Endothelial cell of umbilical vein (primary cell): Measurements from ENCODE around the gene CHAC2.

Source experiments
- EZH2 ChIP-seq: IDR thresholded peaks from 2 replicates; pipeline ENCODE4 v1.6.1; 2012; ENCODE audit warnings: borderline replicate concordance, low read depth, mild to moderate bottlenecking, moderate library complexity, low read length, inconsistent platforms; ENCODE audit not compliant: severe bottlenecking
- FOS ChIP-seq: IDR thresholded peaks from 2 replicates; pipeline ENCODE4 v1.6.1; 2011; ENCODE audit warnings: mild to moderate bottlenecking, low read length, moderate library complexity, borderline replicate concordance; ENCODE audit not compliant: insufficient read depth
- GATA2 ChIP-seq: IDR thresholded peaks from 2 replicates; pipeline ENCODE4 v1.7.0; 2011; ENCODE audit warnings: low read depth, mild to moderate bottlenecking, moderate library complexity, mixed read lengths, low read length; ENCODE audit not compliant: insufficient read length, insufficient read depth
- JUN ChIP-seq: IDR thresholded peaks from 2 replicates; pipeline ENCODE4 v1.6.1; 2011; ENCODE audit warnings: borderline replicate concordance, low read depth; ENCODE audit not compliant: insufficient read length, insufficient read depth
- POLR2A ChIP-seq: IDR thresholded peaks from 2 replicates; pipeline ENCODE4 v1.6.1; 2012; ENCODE audit warnings: low read depth, mild to moderate bottlenecking, control low read depth, low read length
- POLR2AphosphoS5 ChIP-seq: IDR thresholded peaks from 2 replicates; pipeline ENCODE4 v1.6.1; 2012; ENCODE audit warnings: low read depth, mild to moderate bottlenecking, control low read depth, low read length, moderate library complexity; ENCODE audit not compliant: insufficient read depth
- TF ChIP-seq, protein P1 (sequence below), 2 donors: IDR thresholded peaks; 1 replicate in 1 of 2; 2 replicates in 1 of 2; pipeline ENCODE4 v1.5.1; 2011; ENCODE audit warnings: low read length in 2 of 2, mild to moderate bottlenecking in 2 of 2, moderate library complexity in 2 of 2, control low read depth in 1 of 2, inconsistent platforms in 1 of 2, low read depth in 1 of 2; ENCODE audit not compliant: insufficient read depth in 1 of 2; ENCODE audit errors: extremely low read depth in 1 of 2
- TF ChIP-seq, protein P2 (sequence below): IDR thresholded peaks from 2 replicates; pipeline ENCODE4 v1.6.1; 2011; ENCODE audit not compliant: insufficient read depth, insufficient read length

DNA sequence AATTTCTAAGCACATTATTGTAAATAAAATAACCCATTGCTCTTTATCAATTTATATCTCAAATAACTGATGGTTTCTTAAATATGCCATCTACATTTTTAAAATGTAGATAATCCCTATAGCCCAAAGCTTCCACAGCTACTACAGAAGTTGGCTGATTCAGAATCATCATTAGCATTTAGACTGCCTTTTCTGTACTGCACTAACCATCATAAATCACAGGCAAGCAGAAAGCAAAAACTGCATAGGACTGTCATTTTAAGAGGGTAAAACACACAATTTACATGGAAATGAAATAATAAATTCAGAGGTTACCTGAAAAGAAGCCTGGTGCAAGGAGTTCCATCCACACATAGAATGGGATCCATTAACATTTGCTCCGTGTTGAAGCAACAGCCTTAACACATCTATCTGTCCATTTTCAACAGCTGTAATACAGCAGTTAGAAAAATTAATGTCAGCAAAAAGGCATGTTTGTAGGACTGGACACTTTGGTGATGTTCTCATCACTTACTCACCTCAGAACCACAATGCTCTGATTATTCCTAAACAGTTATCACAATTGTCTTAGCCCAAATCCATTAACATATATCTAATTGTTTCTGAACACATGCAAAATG, 38.4 kb upstream of the CHAC2 start:
- no peak for TF ChIP-seq POLR2A
- TF ChIP-seq EZH2 = no peak
- TF ChIP-seq, protein P1, sequence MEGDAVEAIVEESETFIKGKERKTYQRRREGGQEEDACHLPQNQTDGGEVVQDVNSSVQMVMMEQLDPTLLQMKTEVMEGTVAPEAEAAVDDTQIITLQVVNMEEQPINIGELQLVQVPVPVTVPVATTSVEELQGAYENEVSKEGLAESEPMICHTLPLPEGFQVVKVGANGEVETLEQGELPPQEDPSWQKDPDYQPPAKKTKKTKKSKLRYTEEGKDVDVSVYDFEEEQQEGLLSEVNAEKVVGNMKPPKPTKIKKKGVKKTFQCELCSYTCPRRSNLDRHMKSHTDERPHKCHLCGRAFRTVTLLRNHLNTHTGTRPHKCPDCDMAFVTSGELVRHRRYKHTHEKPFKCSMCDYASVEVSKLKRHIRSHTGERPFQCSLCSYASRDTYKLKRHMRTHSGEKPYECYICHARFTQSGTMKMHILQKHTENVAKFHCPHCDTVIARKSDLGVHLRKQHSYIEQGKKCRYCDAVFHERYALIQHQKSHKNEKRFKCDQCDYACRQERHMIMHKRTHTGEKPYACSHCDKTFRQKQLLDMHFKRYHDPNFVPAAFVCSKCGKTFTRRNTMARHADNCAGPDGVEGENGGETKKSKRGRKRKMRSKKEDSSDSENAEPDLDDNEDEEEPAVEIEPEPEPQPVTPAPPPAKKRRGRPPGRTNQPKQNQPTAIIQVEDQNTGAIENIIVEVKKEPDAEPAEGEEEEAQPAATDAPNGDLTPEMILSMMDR (IDR thresholded peaks at IDR 0.05; ENCODE audit: extremely low read depth in 1 of 2, insufficient read depth in 1 of 2, low read depth in 1 of 2, low read length in 2 of 2) = no peak
- TF ChIP-seq POLR2AphosphoS5 = no peak
- TF ChIP-seq GATA2 = no peak
- TF ChIP-seq, protein P2, sequence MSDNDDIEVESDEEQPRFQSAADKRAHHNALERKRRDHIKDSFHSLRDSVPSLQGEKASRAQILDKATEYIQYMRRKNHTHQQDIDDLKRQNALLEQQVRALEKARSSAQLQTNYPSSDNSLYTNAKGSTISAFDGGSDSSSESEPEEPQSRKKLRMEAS = no peak
- no peak for TF ChIP-seq FOS
- no peak for TF ChIP-seq JUN
